Progenitor cell of endocrine pancreas (in vitro differentiated cells): ENCODE results near the gene DAPL1. TPM values are rescaled to one million over a fixed set of nuclear protein-coding genes. Genes with fewer than 3 reads are reported as not detected.

Source experiments
- DNase-seq: peaks from one replicate; pipeline ENCODE4 v3.0.0; 2021; ENCODE audit warnings: low spot score; ENCODE audit not compliant: unreplicated experiment
- H3K27ac Mint-ChIP-seq: 2 replicates; pipeline ENCODE4 v1.8.0; 2021; ENCODE audit warnings: mild to moderate bottlenecking, moderate library complexity, mixed read lengths
- H3K27me3 Mint-ChIP-seq: 2 replicates; pipeline ENCODE4 v1.8.0; 2021; ENCODE audit warnings: mixed read lengths
- H3K36me3 Mint-ChIP-seq: 2 replicates; pipeline ENCODE4 v1.8.0; 2022; ENCODE audit warnings: mixed read lengths; ENCODE audit not compliant: insufficient read depth
- H3K4me1 Mint-ChIP-seq: 2 replicates; pipeline ENCODE4 v1.8.0; 2021; ENCODE audit warnings: low read depth, mixed read lengths
- H3K4me3 Mint-ChIP-seq: 2 replicates; pipeline ENCODE4 v1.8.0; 2021; ENCODE audit warnings: low read depth, mild to moderate bottlenecking, moderate library complexity, mixed read lengths
- H3K9me3 Mint-ChIP-seq: 2 replicates; pipeline ENCODE4 v1.8.0; 2021; ENCODE audit warnings: low read depth, mixed read lengths
- CTCF ChIP-seq: fragments of 200-600 bp; sonication (generic); IDR thresholded peaks from one replicate; pipeline ENCODE4 v1.5.0; 2021; ENCODE audit warnings: antibody characterized with exemption, mild to moderate bottlenecking; ENCODE audit not compliant: unreplicated experiment
- long read RNA-seq: library from polyadenylated mRNA; unstranded; transcript quantifications from one replicate; pipeline ENCODE4 v2.0.0, GENCODE V29; 2020
- total RNA-seq: library from RNA; stranded (reverse); gene quantifications from 2 replicates; pipeline ENCODE4 v1.2.1, GENCODE V29; 2021

DAPL1 gene, protein sequence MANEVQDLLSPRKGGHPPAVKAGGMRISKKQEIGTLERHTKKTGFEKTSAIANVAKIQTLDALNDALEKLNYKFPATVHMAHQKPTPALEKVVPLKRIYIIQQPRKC
- total RNA-seq, result not detected in 2 replicates
- long read RNA-seq, result 0 reads

- no peaks in the 10 kb centered on the region for H3K36me3 Mint-ChIP-seq
These were observed at the start of gene DAPL1 for GRCh38 chr2:158795195-158795924. DAPL1 (plus strand) TSS chr2:158795317; CDS start chr2:158795373, 56 bp downstream.

DNA sequence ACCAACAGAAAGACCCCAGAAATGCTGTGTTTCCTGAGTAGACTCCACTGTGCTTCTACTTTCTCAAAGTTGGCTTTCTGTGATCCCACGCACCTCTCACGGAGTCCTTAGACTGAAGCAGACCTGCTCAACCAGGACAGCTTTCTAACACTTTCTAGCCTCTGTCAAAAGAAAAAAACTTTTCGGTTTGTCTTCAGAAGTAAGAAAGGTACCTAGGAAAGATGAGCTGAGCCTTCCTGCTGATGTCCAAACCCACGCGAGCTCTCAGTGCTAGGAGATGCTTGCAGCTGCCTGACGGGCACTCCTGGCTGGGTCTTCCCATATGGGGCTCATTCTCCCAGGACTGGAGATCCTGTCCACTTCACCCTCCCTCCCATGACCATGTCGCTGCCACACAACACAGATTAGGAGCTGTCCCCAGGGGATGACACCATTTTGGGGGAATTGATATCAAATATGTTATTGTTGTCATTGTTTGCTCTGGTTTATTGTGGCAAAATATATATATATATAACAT lies 49.2 kb upstream of the DAPL1 start:
- Mint-ChIP-seq H3K4me3 (no peak overlapping the region), H3K36me3 (no peaks in the 10 kb centered on the region), H3K27me3 (peaks cover 31% of the 10 kb centered on the region), H3K9me3 (no peaks in the 10 kb centered on the region), H3K27ac (peak overlapping the region; percentile 2), H3K4me1 (peaks cover 6% of the 10 kb centered on the region)
- TF ChIP-seq CTCF, result no peak
- no peak for DNase-seq

More at GRCh38 chr2:158795195-158795924, at the start of gene DAPL1:
- H3K9me3 Mint-ChIP-seq, result no peaks in the 10 kb centered on the region
- H3K27me3 Mint-ChIP-seq, result peaks cover 32% of the 10 kb centered on the region
- no peak within 1 kb of the TSS for H3K27ac Mint-ChIP-seq
- TF ChIP-seq CTCF, result no peak
- H3K4me3 Mint-ChIP-seq, result no peak within 1 kb of the TSS
- no peak for DNase-seq
- H3K4me1 Mint-ChIP-seq, result peaks cover 18% of the 10 kb centered on the region

DNA sequence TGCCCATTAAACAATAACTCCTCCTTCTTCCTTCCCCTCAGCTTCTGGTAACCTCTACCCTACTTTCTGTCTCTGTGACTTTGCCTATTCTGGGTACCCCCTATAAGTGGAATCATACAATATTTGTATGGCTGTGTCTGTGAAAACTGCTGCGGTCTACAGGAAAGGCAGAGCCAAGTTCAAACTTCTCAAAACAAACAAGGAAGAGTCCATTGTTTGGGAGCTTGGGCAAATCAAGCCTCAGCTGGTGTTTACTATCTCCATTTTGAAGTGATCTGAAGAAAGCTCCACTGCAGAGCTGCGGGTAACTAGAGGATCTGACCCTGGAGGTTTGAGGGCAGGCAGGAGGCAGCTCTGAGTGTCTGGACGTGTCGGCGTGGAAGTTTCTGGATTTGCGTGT lies 48.6 kb upstream of the DAPL1 start:
- Mint-ChIP-seq H3K9me3 (no peaks in the 10 kb centered on the region), H3K4me1 (peaks cover 6% of the 10 kb centered on the region), H3K27ac (no peak overlapping the region), H3K4me3 (no peak overlapping the region), H3K36me3 (no peaks in the 10 kb centered on the region), H3K27me3 (peaks cover 31% of the 10 kb centered on the region)
- DNase-seq, result no peak
- no peak for TF ChIP-seq CTCF

GRCh38 chr2:158747281-158747680 lies 47.8 kb upstream of the DAPL1 start:
- Mint-ChIP-seq H3K36me3 (no peaks in the 10 kb centered on the region), H3K4me3 (no peak overlapping the region), H3K9me3 (no peaks in the 10 kb centered on the region), H3K27me3 (peaks cover 34% of the 10 kb centered on the region), H3K4me1 (peaks cover 6% of the 10 kb centered on the region), H3K27ac (no peak overlapping the region)
- TF ChIP-seq CTCF, result no peak
- no peak for DNase-seq

GRCh38 chr2:158748926-158749590 lies 46.1 kb upstream of the DAPL1 start:
- no peak for TF ChIP-seq CTCF
- Mint-ChIP-seq H3K9me3 (no peaks in the 10 kb centered on the region), H3K4me1 (peaks cover 12% of the 10 kb centered on the region), H3K27me3 (peaks cover 29% of the 10 kb centered on the region), H3K4me3 (no peak overlapping the region), H3K27ac (no peak overlapping the region), H3K36me3 (no peaks in the 10 kb centered on the region)
- DNase-seq, result no peak
